GM12891 (cell line): ENCODE results near the gene PGS1.

Experiments used
- POLR2A ChIP-seq: IDR thresholded peaks from 2 replicates; pipeline ENCODE4 v1.6.1; 2011; ENCODE audit warnings: low read depth, low read length, control low read depth
- POLR2AphosphoS5 ChIP-seq: IDR thresholded peaks from 2 replicates; pipeline ENCODE4 v1.6.1; 2011; ENCODE audit warnings: low read depth, low read length, control low read depth
- POU2F2 ChIP-seq: IDR thresholded peaks from 2 replicates; pipeline ENCODE4 v1.6.1; 2011; ENCODE audit warnings: low read depth, mild to moderate bottlenecking, control low read depth, low read length, moderate library complexity
- SPI1 ChIP-seq: IDR thresholded peaks from 2 replicates; pipeline ENCODE4 v1.6.1; 2011; ENCODE audit warnings: low read depth, low read length, control low read depth
- TAF1 ChIP-seq: IDR thresholded peaks from 2 replicates; pipeline ENCODE4 v1.6.1; 2011; ENCODE audit warnings: low read depth, low read length, control low read depth

- no peak for TF ChIP-seq POLR2AphosphoS5
- no peak for TF ChIP-seq POLR2A
- TF ChIP-seq TAF1 = no peak
- no peak for TF ChIP-seq SPI1
- no peak for TF ChIP-seq POU2F2
Observed at GRCh38 chr17:78355045-78355641, 23.3 kb upstream of the PGS1 start.
